Lower leg skin (tissue), 3 donors: ENCODE data around the gene ABHD1.

Experiments used
- POLR2A ChIP-seq, 2 donors: fragments of 450-650 bp; IDR thresholded peaks; one replicate each; pipeline ENCODE4 v1.6.1; 2016 to 2017; ENCODE audit warnings: antibody characterized with exemption in 2 of 2, mild to moderate bottlenecking in 1 of 2, moderate library complexity in 1 of 2
- TF ChIP-seq, protein P1 (sequence below), 3 donors: fragments of 450-650 bp; IDR thresholded peaks; one replicate each; pipeline ENCODE4 v1.5.1; 2016; ENCODE audit warnings: antibody characterized with exemption in 3 of 3, mild to moderate bottlenecking in 3 of 3, moderate library complexity in 2 of 3

DNA sequence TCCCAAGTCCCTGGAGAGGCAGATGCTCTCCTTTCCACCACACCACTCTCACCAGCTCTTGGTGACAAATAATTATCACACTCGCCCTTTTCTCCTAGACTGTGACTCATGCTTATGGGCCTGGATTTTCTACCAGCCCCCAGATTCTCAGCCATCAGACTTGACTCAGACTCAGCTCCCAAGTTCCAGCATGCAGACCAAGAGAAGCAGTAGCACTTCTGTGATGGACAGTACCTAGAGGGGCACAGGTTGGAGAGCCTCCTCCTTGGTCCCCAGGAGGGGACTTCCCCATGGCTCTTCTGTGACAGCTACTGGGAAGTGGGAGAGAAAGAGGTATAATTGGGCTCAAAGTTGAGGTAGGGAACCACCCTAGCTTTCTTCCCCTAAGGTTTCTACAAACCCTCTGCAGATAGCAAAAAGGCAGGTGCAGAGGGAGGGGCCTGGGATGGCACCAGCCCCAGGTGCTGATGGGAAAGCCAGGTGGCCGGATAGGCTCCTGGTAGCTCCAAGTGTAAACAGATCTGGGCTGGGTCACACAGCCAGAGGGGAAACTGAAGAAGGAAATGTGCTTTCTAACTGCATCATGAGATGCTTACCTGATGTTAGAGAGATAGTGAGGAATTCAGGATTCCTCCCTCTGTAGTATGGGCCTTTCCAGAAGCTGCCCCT lies 29.3 kb downstream of the ABHD1 start:
- TF ChIP-seq, protein P1, sequence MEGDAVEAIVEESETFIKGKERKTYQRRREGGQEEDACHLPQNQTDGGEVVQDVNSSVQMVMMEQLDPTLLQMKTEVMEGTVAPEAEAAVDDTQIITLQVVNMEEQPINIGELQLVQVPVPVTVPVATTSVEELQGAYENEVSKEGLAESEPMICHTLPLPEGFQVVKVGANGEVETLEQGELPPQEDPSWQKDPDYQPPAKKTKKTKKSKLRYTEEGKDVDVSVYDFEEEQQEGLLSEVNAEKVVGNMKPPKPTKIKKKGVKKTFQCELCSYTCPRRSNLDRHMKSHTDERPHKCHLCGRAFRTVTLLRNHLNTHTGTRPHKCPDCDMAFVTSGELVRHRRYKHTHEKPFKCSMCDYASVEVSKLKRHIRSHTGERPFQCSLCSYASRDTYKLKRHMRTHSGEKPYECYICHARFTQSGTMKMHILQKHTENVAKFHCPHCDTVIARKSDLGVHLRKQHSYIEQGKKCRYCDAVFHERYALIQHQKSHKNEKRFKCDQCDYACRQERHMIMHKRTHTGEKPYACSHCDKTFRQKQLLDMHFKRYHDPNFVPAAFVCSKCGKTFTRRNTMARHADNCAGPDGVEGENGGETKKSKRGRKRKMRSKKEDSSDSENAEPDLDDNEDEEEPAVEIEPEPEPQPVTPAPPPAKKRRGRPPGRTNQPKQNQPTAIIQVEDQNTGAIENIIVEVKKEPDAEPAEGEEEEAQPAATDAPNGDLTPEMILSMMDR (IDR thresholded peaks at IDR 0.05): no peak
- no peak for TF ChIP-seq POLR2A (IDR thresholded peaks at IDR 0.05)
